ENCODE results near the gene AZGP1. TPM values are rescaled to one million over a fixed set of nuclear protein-coding genes. Genes with fewer than 3 reads are reported as not detected.

Gene AZGP1
- total RNA-seq, 4 donors from 2014 or later = 2.6 to 10.3 (median 4.2) TPM; not detected in 1

DNA sequence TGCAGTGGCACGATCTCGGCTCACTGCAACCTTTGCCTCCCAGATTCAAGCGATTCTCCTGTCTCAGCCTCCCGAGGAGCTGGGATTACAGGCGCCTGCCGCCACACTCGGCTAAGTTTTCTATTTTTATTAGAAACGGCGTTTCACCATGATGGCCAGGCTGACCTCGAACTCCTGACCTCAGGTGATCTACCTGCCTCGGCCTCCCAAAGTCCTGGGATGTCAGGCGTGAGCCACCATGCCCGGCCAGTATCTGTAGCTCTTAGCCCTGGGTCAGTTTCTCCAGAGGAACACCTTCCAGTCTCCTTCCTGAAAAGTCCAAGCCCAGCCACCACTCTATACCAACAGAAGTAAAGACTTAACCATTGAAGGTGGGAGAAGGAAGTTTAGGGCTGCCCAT is 24.4 kb upstream of the AZGP1 start:
- in situ Hi-C loops (cut with MboI; ENCODE audit: low sequenced_read_pairs in 4 of 4) = no loop called here

DNA sequence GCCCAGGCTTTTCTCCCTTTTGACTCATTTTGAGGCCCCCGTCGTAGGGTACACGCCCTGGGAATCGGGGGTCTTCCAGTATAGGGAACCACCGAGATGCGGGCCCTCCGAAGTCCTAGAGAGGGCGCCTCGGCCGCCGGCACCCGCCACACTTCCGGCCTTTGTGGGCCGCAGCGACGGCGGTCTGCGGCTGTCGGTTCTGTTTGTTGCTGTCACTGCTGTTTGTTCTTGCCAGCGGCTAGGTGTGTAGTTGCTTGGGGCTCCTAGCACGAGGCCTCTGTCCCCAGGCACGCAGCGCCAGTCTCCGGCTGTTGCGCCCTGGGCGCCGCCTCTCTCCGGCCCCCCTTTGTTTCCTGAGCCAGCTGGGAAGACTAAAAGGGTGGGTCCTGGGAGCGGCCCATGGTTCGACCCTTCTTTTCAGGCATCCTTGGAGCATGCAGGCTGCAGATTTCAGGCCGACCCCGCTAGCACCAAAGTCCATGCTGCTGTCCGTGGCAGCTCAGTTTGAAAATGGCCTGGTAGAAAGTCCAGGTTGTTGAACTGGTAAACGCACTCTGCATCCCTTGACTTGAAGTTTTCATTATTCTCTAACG is 21.8 kb upstream of the AZGP1 start:
- intact Hi-C loops (cut with DNase I; ENCODE audit: low total_unique reads) = no loop called here
- peak overlapping the region; percentile 44 to 73 (median 66) for H3K27ac ChIP-seq
- no peaks in the 10 kb centered on the region for H3K9me3 ChIP-seq
- peaks cover 4 to 8% of the 10 kb centered on the region in 2 donors for H3K4me1 ChIP-seq
- DNase-seq = peak in 1 of 2 donors; percentile 25
- peak overlapping the region; percentile 58 to 68 (median 63) for H3K4me3 ChIP-seq
- ATAC-seq = peak in 1 of 2 donors; percentile 36
- TF ChIP-seq, protein P1, sequence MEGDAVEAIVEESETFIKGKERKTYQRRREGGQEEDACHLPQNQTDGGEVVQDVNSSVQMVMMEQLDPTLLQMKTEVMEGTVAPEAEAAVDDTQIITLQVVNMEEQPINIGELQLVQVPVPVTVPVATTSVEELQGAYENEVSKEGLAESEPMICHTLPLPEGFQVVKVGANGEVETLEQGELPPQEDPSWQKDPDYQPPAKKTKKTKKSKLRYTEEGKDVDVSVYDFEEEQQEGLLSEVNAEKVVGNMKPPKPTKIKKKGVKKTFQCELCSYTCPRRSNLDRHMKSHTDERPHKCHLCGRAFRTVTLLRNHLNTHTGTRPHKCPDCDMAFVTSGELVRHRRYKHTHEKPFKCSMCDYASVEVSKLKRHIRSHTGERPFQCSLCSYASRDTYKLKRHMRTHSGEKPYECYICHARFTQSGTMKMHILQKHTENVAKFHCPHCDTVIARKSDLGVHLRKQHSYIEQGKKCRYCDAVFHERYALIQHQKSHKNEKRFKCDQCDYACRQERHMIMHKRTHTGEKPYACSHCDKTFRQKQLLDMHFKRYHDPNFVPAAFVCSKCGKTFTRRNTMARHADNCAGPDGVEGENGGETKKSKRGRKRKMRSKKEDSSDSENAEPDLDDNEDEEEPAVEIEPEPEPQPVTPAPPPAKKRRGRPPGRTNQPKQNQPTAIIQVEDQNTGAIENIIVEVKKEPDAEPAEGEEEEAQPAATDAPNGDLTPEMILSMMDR (IDR thresholded peaks at IDR 0.05 in 4 of 5, conservative IDR thresholded peaks at IDR 0.05 in 1 of 5) = peak in 2 of 5 experiments; percentile 24 to 34
- no peak for TF ChIP-seq POLR2A (IDR thresholded peaks at IDR 0.05)
- in situ Hi-C loops (cut with MboI; ENCODE audit: low sequenced_read_pairs in 4 of 4) = loop anchor here in 2 of 4 donors (10.0 kb wide), 2 partner anchors 83 to 127 kb away; partner anchors contain the start of genes TRIM4 (in 2 of the 2) and MBLAC1 (in 1 of the 2)
- H3K27me3 ChIP-seq = peaks cover 0 to 6% (median 0%) of the 10 kb centered on the region in 3 donors
- no peaks in the 10 kb centered on the region for H3K36me3 ChIP-seq

More for the DNA sequence above, 24.4 kb upstream of the AZGP1 start:
- DNase-seq = no peak
- TF ChIP-seq, protein P1 (IDR thresholded peaks at IDR 0.05 in 4 of 5, conservative IDR thresholded peaks at IDR 0.05 in 1 of 5) = no peak
- TF ChIP-seq POLR2A (IDR thresholded peaks at IDR 0.05) = no peak
- Histone ChIP-seq H3K9me3 (no peaks in the 10 kb centered on the region), H3K27ac (no peak overlapping the region), H3K27me3 (peaks cover 0 to 6% (median 0%) of the 10 kb centered on the region in 3 donors), H3K4me3 (no peak overlapping the region), H3K36me3 (no peaks in the 10 kb centered on the region), H3K4me1 (peaks cover 3 to 4% of the 10 kb centered on the region in 2 donors)
- intact Hi-C loops (cut with DNase I; ENCODE audit: low total_unique reads) = no loop called here
- ATAC-seq = no peak

DNA sequence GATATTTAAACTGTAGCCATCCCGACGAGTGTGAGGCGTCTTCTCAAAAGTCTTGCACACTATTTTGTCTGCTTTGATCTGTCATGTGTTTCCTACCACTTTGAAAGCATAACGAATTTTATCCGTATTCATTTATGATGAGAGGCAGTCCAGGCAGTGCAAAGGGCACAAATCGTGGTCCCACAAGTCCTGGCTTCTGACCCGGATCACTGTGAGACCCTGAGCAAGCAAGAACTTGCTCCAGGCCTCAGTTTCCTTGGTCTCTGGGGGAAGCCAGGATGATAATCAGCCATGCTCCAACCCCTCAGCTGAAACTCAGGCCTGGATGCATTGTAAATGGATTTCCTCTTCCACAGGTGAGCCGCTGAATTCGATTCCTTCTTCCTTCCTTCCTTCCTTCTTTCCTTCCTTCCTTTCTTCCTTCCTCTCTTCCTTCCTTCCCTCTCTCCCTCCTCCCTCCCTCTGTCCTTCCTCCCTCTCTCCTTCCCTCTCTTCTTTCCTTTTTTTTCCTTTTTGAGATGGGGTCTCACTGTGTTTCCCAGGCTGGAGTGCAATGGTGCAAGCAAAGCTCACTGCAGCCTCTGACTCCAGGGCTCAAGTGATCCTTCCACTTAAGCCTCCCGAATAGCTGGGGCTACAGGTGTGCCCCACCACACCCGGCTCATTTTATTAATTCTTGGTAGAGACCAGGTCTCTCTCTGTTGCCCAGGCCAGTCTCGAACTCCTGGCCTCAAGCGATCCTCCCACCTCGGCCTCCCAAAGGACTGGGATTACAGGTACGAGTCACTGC is 21.1 kb upstream of the AZGP1 start:
- H3K9me3 ChIP-seq = no peaks in the 10 kb centered on the region
- H3K27ac ChIP-seq = peak overlapping the region; percentile 44 to 73 (median 66)
- H3K36me3 ChIP-seq = no peaks in the 10 kb centered on the region
- in situ Hi-C loops (cut with MboI; ENCODE audit: low sequenced_read_pairs in 4 of 4) = loop anchor here in 2 of 4 donors (10.0 kb wide), 2 partner anchors 82 to 128 kb away; partner anchors contain the start of genes TRIM4 (in 2 of the 2) and MBLAC1 (in 1 of the 2)
- H3K4me1 ChIP-seq = peaks cover 4 to 8% of the 10 kb centered on the region in 2 donors
- peak overlapping the region; percentile 58 to 68 (median 63) for H3K4me3 ChIP-seq
- H3K27me3 ChIP-seq = peaks cover 0 to 6% (median 0%) of the 10 kb centered on the region in 3 donors
- DNase-seq = no peak
- intact Hi-C loops (cut with DNase I; ENCODE audit: low total_unique reads) = no loop called here
- TF ChIP-seq, protein P1 (IDR thresholded peaks at IDR 0.05 in 4 of 5, conservative IDR thresholded peaks at IDR 0.05 in 1 of 5) = no peak
- no peak for TF ChIP-seq POLR2A (IDR thresholded peaks at IDR 0.05)
- ATAC-seq = no peak

DNA sequence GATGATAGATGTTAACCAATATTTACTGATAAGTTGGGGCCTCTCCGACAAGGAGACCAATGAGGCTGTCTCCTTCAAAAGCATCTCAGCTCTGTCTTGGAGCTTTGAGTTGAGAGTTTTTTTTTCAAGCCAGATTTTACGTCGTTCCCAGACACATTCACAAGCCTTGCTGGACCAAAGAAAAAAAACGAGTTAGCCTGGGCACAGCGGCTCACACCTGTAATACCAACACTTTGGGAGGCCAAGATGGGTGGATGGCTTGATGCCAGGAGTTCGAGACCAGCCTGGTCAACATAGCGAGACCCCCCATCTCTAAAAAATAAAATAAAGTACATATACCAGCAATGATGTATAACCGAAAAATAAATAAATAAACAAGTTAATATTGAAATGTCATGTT is 19.0 kb upstream of the AZGP1 start:
- intact Hi-C loops (cut with DNase I; ENCODE audit: low total_unique reads) (loop anchor here (2.0 to 5.0 kb wide), 3 partner anchors 58 to 132 kb away; partner anchors contain the start of genes MBLAC1 and ZNF3), in situ Hi-C loops (cut with MboI; ENCODE audit: low sequenced_read_pairs in 4 of 4) (loop anchor here in 2 of 4 donors (10.0 kb wide), 2 partner anchors 80 to 130 kb away; partner anchors contain the start of genes TRIM4 (in 2 of the 2) and MBLAC1 (in 1 of the 2))
- DNase-seq = no peak

More for the DNA sequence above, 19.0 kb upstream of the AZGP1 start:
- no peak for TF ChIP-seq POLR2A (IDR thresholded peaks at IDR 0.05)
- TF ChIP-seq, protein P1 (IDR thresholded peaks at IDR 0.05 in 4 of 5, conservative IDR thresholded peaks at IDR 0.05 in 1 of 5) = no peak
- H3K4me3 ChIP-seq = no peak overlapping the region
- no peaks in the 10 kb centered on the region for H3K36me3 ChIP-seq
- peaks cover 4 to 8% of the 10 kb centered on the region in 2 donors for H3K4me1 ChIP-seq
- peaks cover 0 to 6% (median 0%) of the 10 kb centered on the region in 3 donors for H3K27me3 ChIP-seq
- no peak overlapping the region for H3K27ac ChIP-seq
- no peaks in the 10 kb centered on the region for H3K9me3 ChIP-seq
- no peak for ATAC-seq

Measured in gastrocnemius medialis (tissue), 4 donors.